G401.6 (cell line): ENCODE measurements around the gene MEX3B.
"Not testable (repeated sequence)": the region's sequence is repeated elsewhere in the genome, so short reads cannot be mapped to it uniquely, and the experiment has no call there.

Experiments used
- FAIRE-seq: peaks from 2 replicates; lab custom pipeline; 2012; peaks lifted over from hg19 to GRCh38; lab: Jason Lieb, UNC

Gene MEX3B

DNA sequence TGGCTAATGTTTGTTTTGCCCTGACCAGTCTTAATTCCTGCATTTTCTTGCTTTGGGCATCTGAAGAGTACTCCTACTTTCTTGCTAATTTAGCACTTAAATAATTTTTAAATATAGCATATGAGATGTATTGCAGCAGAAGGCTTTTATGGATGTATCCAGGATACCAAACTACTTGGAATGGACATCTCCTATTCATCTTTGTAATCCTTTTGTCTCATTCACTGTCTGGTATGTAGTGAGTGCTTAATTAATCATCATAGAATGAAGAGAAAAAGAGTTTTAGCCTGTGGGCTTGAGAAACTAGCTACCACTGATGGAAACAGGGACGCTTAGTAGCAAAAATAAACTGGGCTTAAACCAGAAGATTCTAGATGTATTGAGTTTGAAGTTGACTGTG lies 40.6 kb downstream of the MEX3B start:
- FAIRE-seq: no peak

DNA sequence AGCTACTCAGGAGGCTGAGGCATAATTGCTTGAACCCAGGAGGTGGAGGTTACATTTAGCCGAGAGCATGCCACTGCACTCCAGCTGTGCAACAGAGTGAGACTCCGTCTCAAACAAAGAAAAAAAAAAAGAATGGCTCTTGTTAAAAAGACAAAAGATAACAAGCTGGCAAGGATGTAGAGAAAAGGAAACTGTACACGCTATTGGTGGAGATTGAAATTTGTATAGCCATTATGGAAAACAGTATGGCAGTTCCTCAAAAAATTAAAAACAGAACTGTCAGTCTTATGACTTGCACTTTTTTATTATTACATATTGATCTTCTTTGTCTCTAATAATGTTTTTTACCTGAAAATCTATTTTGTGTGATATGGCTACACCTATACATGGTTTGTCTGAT lies 41.9 kb downstream of the MEX3B start:
- no peak for FAIRE-seq

DNA sequence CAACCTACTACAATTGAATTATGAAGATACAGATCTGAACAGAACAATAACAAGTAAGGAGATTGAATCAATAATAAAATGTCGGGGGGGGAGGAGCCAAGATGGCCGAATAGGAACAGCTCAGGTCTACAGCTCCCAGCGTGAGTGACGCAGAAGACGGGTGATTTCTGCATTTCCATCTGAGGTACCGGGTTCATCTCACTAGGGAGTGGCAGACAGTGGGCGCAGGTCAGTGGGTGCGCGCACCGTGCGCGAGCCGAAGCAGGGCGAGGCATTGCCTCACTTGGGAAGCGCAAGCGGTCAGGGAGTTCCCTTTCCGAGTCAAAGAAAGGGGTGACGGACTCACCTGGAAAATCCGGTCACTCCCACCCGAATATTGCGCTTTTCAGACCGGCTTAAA lies 50.7 kb downstream of the MEX3B start:
- not testable (repeated sequence) for FAIRE-seq

DNA sequence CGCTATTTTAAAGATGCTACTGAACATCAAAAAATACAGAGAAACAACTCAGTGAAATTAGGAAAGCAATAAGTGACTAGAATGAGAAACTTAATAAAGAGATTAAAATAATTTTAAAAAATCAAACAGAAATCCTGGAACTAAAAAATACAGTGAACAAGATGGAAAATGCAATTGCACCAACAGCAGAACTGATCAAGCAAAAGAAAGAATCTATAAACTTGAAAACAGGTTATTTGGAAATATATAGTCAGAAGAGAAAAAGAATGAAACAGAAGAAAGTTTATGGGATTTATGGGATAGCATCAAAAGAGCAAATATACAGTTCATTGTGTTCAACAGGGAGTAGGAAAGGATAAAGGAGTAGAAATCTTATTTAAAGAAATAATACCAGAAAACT lies 53.3 kb downstream of the MEX3B start:
- FAIRE-seq: no peak
